Liver (tissue), 9 donors: ENCODE measurements around the gene SPSB1. TPM values are rescaled to one million over a fixed set of nuclear protein-coding genes. Genes with fewer than 3 reads are reported as not detected.

Source experiments
- DNase-seq: peaks from one replicate; pipeline ENCODE4 v3.0.0-alpha.2; 2017; ENCODE audit warnings: low spot score
- H3K27ac ChIP-seq, 2 donors: one replicate each; pipeline ENCODE4 v1.7.0; 2013; ENCODE audit warnings: inconsistent platforms in 2 of 2, low read length in 2 of 2, control low read depth in 1 of 2, low read depth in 1 of 2, mild to moderate bottlenecking in 1 of 2
- H3K27me3 ChIP-seq, 4 donors: one replicate each; pipeline versions ENCODE4 v1.6.1 to v1.7.0; 2013; ENCODE audit warnings: low read length in 3 of 4, inconsistent platforms in 1 of 4, mild to moderate bottlenecking in 1 of 4, moderate library complexity in 1 of 4; ENCODE audit not compliant: control insufficient read depth in 4 of 4, insufficient read depth in 4 of 4
- H3K36me3 ChIP-seq, 4 donors: one replicate each; pipeline versions ENCODE4 v1.6.1 to v1.7.0; 2013; ENCODE audit warnings: low read length in 3 of 4, mild to moderate bottlenecking in 3 of 4, low read depth in 1 of 4, moderate library complexity in 1 of 4; ENCODE audit not compliant: control insufficient read depth in 4 of 4, insufficient read depth in 3 of 4
- H3K4me1 ChIP-seq, 4 donors: one replicate each; pipeline versions ENCODE4 v1.6.1 to v1.7.0; 2013; ENCODE audit warnings: low read length in 3 of 4, mild to moderate bottlenecking in 3 of 4, moderate library complexity in 1 of 4; ENCODE audit not compliant: control insufficient read depth in 4 of 4, insufficient read depth in 4 of 4
- H3K4me3 ChIP-seq, 3 donors: one replicate each; pipeline versions ENCODE4 v1.6.1 to v1.7.0; 2013; ENCODE audit warnings: low read length in 3 of 3, control low read depth in 1 of 3, low read depth in 1 of 3, mild to moderate bottlenecking in 1 of 3
- H3K9ac ChIP-seq, 2 donors: one replicate each; pipeline ENCODE4 v1.7.0; 2013; ENCODE audit warnings: low read length in 2 of 2, mild to moderate bottlenecking in 2 of 2, moderate library complexity in 2 of 2, control low read depth in 1 of 2, low read depth in 1 of 2
- H3K9me3 ChIP-seq, 4 donors: one replicate each; pipeline versions ENCODE4 v1.6.1 to v1.7.0; 2013; ENCODE audit warnings: low read length in 3 of 4; ENCODE audit not compliant: control insufficient read depth in 4 of 4
- EGR1 ChIP-seq, 2 donors: IDR thresholded peaks; 2 replicates each; pipeline ENCODE4 v1.6.1; 2016 to 2018; ENCODE audit warnings: antibody characterized with exemption in 2 of 2, low read depth in 2 of 2
- FOXA2 ChIP-seq: IDR thresholded peaks from 2 replicates; pipeline ENCODE4 v1.6.1; 2016; ENCODE audit warnings: antibody characterized with exemption
- GABPA ChIP-seq, 2 donors: IDR thresholded peaks in 1 of 2; conservative IDR thresholded peaks in 1 of 2; 2 replicates each; pipeline ENCODE4 v1.6.1; 2016; ENCODE audit warnings: antibody characterized with exemption in 2 of 2, mild to moderate bottlenecking in 1 of 2, moderate library complexity in 1 of 2
- HNF4A ChIP-seq, 2 donors: conservative IDR thresholded peaks; 2 replicates each; pipeline ENCODE4 v1.6.1; 2016; ENCODE audit warnings: antibody characterized with exemption in 2 of 2, mild to moderate bottlenecking in 2 of 2
- HNF4G ChIP-seq: IDR thresholded peaks from 2 replicates; pipeline ENCODE4 v1.6.1; 2016; ENCODE audit warnings: antibody characterized with exemption
- JUND ChIP-seq, 2 donors: IDR thresholded peaks; 2 replicates each; pipeline ENCODE4 v1.6.1; 2016; ENCODE audit warnings: antibody characterized with exemption in 2 of 2
- NR2F2 ChIP-seq: IDR thresholded peaks from 2 replicates; pipeline ENCODE4 v1.6.1; 2016; ENCODE audit warnings: antibody characterized with exemption
- RAD21 ChIP-seq, 2 donors: IDR thresholded peaks; 2 replicates each; pipeline ENCODE4 v1.6.1; 2016; ENCODE audit warnings: antibody characterized with exemption in 2 of 2, mild to moderate bottlenecking in 2 of 2
- RXRA ChIP-seq, 2 donors: IDR thresholded peaks; 2 replicates each; pipeline ENCODE4 v1.6.1; 2017 to 2018; ENCODE audit warnings: antibody characterized with exemption in 2 of 2, mild to moderate bottlenecking in 1 of 2
- SP1 ChIP-seq: IDR thresholded peaks from 2 replicates; pipeline ENCODE4 v1.6.1; 2018; ENCODE audit warnings: antibody characterized with exemption, mild to moderate bottlenecking
- TAF1 ChIP-seq: conservative IDR thresholded peaks from 2 replicates; pipeline ENCODE4 v1.6.1; 2016; ENCODE audit warnings: antibody characterized with exemption, mild to moderate bottlenecking
- YY1 ChIP-seq: IDR thresholded peaks from 2 replicates; pipeline ENCODE4 v1.6.1; 2016; ENCODE audit warnings: antibody characterized with exemption, mild to moderate bottlenecking
- WGBS: extraction: QIAGEN DNeasy Blood & Tissue Kit; methylation state at CpG from one replicate; pipeline ENCODE4 v1.1.7; 2013; 5-methylcytosine and 5-hydroxymethylcytosine counted together
- polyA plus RNA-seq, 2 donors: library from polyadenylated mRNA; stranded (reverse) in 1 of 2; unstranded in 1 of 2; fragments of 200-250 nt in 1 of 2; fragments of >200 nt in 1 of 2; fragmentation: Nextera tagmentation in 1 of 2; extraction: Ambion mirVana in 1 of 2; gene quantifications; one replicate each; pipeline versions ENCODE4 v1.2.1 to v1.2.3, GENCODE V29; 2013 to 2015
- total RNA-seq, 2 donors: library from RNA; depleted of rRNA; stranded (reverse); fragments of >200 nt; gene quantifications; one replicate each; pipeline ENCODE4 v1.2.3, GENCODE V29; 2014
- TF ChIP-seq, protein P1 (sequence below): IDR thresholded peaks from 2 replicates; pipeline ENCODE4 v1.6.1; 2016; ENCODE audit warnings: antibody characterized with exemption, mild to moderate bottlenecking
- TF ChIP-seq, protein P2 (sequence below): IDR thresholded peaks from 2 replicates; pipeline ENCODE4 v1.6.1; 2016; ENCODE audit warnings: antibody characterized with exemption
- TF ChIP-seq, protein P3 (sequence below): IDR thresholded peaks from 2 replicates; pipeline ENCODE4 v1.6.1; 2016; ENCODE audit warnings: antibody characterized with exemption
- donor health status: healthy.
- donor health status: healthy.
- donor health status: healthy.
- donor health status: healthy.
- donor health status: healthy.

The SPSB1 gene
- total and polyA plus RNA-seq, 4 donors = 4.1 to 22.6 (median 14.8) TPM

DNA sequence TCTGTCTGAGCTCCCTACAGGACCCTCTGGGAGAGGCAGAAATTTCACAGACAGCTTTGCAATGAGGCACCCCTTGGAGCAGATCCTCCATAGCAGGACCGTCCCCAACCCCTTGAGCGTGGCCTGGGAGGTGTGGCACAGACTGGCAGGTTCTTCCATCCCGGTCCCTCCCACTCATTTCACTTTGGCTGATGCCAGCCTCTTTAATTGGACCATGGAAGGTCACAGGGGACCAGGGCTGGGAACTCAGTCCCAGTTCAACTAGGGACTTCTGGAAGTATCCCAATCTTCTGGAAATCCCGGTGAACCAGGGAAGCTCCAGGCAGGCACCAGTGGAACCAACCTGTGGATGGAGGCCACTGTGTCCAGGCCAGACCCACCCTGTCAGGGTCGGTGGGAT is 83.7 kb downstream of the SPSB1 start:
- no peak overlapping the region for H3K4me3 ChIP-seq
- H3K36me3 ChIP-seq = no peaks in the 10 kb centered on the region
- TF ChIP-seq GABPA (IDR thresholded peaks at IDR 0.05 in 1 of 2, conservative IDR thresholded peaks at IDR 0.05 in 1 of 2) (no peak), TAF1 (no peak), EGR1 (IDR thresholded peaks at IDR 0.05; ENCODE audit: low read depth in 2 of 2) (no peak), SP1 (no peak), HNF4A (conservative IDR thresholded peaks at IDR 0.05) (no peak)
- TF ChIP-seq, protein P1, sequence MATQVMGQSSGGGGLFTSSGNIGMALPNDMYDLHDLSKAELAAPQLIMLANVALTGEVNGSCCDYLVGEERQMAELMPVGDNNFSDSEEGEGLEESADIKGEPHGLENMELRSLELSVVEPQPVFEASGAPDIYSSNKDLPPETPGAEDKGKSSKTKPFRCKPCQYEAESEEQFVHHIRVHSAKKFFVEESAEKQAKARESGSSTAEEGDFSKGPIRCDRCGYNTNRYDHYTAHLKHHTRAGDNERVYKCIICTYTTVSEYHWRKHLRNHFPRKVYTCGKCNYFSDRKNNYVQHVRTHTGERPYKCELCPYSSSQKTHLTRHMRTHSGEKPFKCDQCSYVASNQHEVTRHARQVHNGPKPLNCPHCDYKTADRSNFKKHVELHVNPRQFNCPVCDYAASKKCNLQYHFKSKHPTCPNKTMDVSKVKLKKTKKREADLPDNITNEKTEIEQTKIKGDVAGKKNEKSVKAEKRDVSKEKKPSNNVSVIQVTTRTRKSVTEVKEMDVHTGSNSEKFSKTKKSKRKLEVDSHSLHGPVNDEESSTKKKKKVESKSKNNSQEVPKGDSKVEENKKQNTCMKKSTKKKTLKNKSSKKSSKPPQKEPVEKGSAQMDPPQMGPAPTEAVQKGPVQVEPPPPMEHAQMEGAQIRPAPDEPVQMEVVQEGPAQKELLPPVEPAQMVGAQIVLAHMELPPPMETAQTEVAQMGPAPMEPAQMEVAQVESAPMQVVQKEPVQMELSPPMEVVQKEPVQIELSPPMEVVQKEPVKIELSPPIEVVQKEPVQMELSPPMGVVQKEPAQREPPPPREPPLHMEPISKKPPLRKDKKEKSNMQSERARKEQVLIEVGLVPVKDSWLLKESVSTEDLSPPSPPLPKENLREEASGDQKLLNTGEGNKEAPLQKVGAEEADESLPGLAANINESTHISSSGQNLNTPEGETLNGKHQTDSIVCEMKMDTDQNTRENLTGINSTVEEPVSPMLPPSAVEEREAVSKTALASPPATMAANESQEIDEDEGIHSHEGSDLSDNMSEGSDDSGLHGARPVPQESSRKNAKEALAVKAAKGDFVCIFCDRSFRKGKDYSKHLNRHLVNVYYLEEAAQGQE = no peak
- TF ChIP-seq, protein P2, sequence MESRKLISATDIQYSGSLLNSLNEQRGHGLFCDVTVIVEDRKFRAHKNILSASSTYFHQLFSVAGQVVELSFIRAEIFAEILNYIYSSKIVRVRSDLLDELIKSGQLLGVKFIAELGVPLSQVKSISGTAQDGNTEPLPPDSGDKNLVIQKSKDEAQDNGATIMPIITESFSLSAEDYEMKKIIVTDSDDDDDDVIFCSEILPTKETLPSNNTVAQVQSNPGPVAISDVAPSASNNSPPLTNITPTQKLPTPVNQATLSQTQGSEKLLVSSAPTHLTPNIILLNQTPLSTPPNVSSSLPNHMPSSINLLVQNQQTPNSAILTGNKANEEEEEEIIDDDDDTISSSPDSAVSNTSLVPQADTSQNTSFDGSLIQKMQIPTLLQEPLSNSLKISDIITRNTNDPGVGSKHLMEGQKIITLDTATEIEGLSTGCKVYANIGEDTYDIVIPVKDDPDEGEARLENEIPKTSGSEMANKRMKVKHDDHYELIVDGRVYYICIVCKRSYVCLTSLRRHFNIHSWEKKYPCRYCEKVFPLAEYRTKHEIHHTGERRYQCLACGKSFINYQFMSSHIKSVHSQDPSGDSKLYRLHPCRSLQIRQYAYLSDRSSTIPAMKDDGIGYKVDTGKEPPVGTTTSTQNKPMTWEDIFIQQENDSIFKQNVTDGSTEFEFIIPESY = no peak
- H3K9me3 ChIP-seq = no peaks in the 10 kb centered on the region
- no peak for DNase-seq
- peaks cover 0 to 2% (median 0%) of the 10 kb centered on the region in 4 donors for H3K4me1 ChIP-seq
- peak overlapping the region; percentile 27 to 54 for H3K27ac ChIP-seq
- WGBS = 72% methylated on average over 5 of the region's 5 CpGs
- no peak overlapping the region for H3K9ac ChIP-seq
- H3K27me3 ChIP-seq = no peaks in the 10 kb centered on the region

DNA sequence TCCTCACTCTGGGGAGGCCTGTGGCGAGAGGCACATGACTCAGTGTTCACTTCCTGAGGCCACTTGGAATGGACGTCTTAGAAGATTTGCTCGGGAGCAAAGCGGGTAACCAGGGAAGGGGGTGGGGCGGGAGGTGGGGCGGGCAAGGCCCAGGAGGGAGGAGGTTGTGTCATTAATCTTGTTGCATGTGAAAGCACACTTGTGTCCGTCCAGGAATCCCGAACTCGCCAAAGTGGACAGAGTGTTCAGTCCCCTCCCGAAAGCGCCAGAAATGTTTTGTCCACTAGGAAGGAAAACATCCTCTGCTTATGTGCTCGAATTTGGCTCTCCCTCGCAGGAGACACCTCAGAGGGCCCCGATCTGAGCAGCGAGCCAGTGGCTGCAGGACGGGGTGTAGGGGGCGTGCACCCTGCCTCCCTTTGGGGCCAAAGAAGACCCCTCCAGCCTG is 84.2 kb downstream of the SPSB1 start:
- Histone ChIP-seq H3K36me3 (no peaks in the 10 kb centered on the region), H3K4me1 (peaks cover 0 to 2% (median 0%) of the 10 kb centered on the region in 4 donors), H3K9me3 (no peaks in the 10 kb centered on the region), H3K9ac (no peak overlapping the region), H3K27me3 (no peaks in the 10 kb centered on the region), H3K27ac (peak overlapping the region in 1 of 2 donors; percentile 54), H3K4me3 (no peak overlapping the region)
- no peak for DNase-seq
- TF ChIP-seq NR2F2 = peak; percentile 33
- no peak for TF ChIP-seq EGR1 (IDR thresholded peaks at IDR 0.05; ENCODE audit: low read depth in 2 of 2)
- TF ChIP-seq SP1 = peak; percentile 23
- peak in 1 of 2 donors; percentile 17 for TF ChIP-seq RAD21 (IDR thresholded peaks at IDR 0.05)
- TF ChIP-seq JUND (IDR thresholded peaks at IDR 0.05) = no peak
- no peak for TF ChIP-seq TAF1
- 79% methylated on average over 17 of the region's 17 CpGs for WGBS

DNA sequence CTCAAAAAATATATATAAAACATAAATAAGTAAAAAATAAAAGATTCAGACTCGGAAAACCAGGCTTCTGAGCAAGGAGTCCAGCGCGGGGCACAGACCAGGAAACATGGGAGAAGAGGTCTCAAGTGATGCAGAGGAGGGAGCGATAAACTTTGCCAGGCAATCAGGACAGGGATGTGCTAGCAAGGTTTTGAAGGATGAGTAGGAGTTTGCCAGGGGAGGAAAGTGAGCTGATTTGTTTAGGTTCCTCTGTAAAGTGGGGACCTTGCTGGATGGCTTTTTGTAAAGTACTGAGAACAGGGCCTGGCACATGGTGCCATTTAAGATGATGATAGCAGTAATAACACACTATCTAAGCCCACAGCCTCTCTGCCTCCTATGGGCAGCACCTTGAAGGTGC is 86.1 kb downstream of the SPSB1 start:
- H3K4me3 ChIP-seq = no peak overlapping the region
- H3K36me3 ChIP-seq = no peaks in the 10 kb centered on the region
- no peak overlapping the region for H3K9ac ChIP-seq
- no peak for DNase-seq
- 99% methylated on average over 4 of the region's 4 CpGs for WGBS
- H3K9me3 ChIP-seq = no peaks in the 10 kb centered on the region
- H3K4me1 ChIP-seq = no peaks in the 10 kb centered on the region
- H3K27me3 ChIP-seq = no peaks in the 10 kb centered on the region
- H3K27ac ChIP-seq = no peak overlapping the region
- TF ChIP-seq HNF4A (conservative IDR thresholded peaks at IDR 0.05) = no peak
- no peak for TF ChIP-seq NR2F2
- no peak for TF ChIP-seq YY1
- TF ChIP-seq RAD21 (IDR thresholded peaks at IDR 0.05) = no peak
- TF ChIP-seq FOXA2 = no peak
- no peak for TF ChIP-seq HNF4G
- TF ChIP-seq SP1 = no peak
- no peak for TF ChIP-seq RXRA (IDR thresholded peaks at IDR 0.05)
- TF ChIP-seq EGR1 (IDR thresholded peaks at IDR 0.05; ENCODE audit: low read depth in 2 of 2) = no peak
- TF ChIP-seq, protein P3, sequence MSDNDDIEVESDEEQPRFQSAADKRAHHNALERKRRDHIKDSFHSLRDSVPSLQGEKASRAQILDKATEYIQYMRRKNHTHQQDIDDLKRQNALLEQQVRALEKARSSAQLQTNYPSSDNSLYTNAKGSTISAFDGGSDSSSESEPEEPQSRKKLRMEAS = no peak
- TF ChIP-seq JUND (IDR thresholded peaks at IDR 0.05) = no peak
- TF ChIP-seq, protein P2 = no peak
- TF ChIP-seq, protein P1 = no peak
